T follicular helper cell (primary cell): Measurements from ENCODE around the gene FANCC.

Source experiments
- DNase-seq: peaks from one replicate; pipeline ENCODE4 v3.0.0-alpha.2; 2020; ENCODE audit warnings: low read depth

FANCC gene

GRCh38 chr9:95124582-95125367 is 192.7 kb downstream of the FANCC start:
- DNase-seq: no peak

- DNase-seq: no peak
Measured at GRCh38 chr9:95120781-95121370, 196.6 kb downstream of the FANCC start.

- DNase-seq: no peak
Measured at GRCh38 chr9:95118596-95118995, 198.9 kb downstream of the FANCC start.

- DNase-seq: no peak
Measured at GRCh38 chr9:95116808-95117204, 200.7 kb downstream of the FANCC start.

GRCh38 chr9:95116002-95116807 is 201.3 kb downstream of the FANCC start:
- DNase-seq: no peak

GRCh38 chr9:95115104-95115503 is 202.4 kb downstream of the FANCC start:
- no peak for DNase-seq

GRCh38 chr9:95112436-95113280 is 204.9 kb downstream of the FANCC start:
- DNase-seq: no peak

GRCh38 chr9:95111716-95112115 is 205.8 kb downstream of the FANCC start:
- no peak for DNase-seq

GRCh38 chr9:95110921-95111525 is 206.5 kb downstream of the FANCC start:
- no peak for DNase-seq

- no peak for DNase-seq
Measured at GRCh38 chr9:95109456-95109855, 208.1 kb downstream of the FANCC start.

- no peak for DNase-seq
Measured at GRCh38 chr9:95108777-95109176, 208.7 kb downstream of the FANCC start.

GRCh38 chr9:95107976-95108375 is 209.5 kb downstream of the FANCC start:
- DNase-seq: no peak

GRCh38 chr9:95107001-95107749 is 210.3 kb downstream of the FANCC start:
- DNase-seq: no peak

GRCh38 chr9:95105519-95106287 is 211.8 kb downstream of the FANCC start:
- no peak for DNase-seq

- DNase-seq: no peak
Measured at GRCh38 chr9:95104980-95105379, 212.5 kb downstream of the FANCC start.

GRCh38 chr9:95104581-95104960 is 212.9 kb downstream of the FANCC start:
- DNase-seq: no peak

GRCh38 chr9:95103871-95104580 is 213.5 kb downstream of the FANCC start:
- no peak for DNase-seq

- no peak for DNase-seq
Measured at GRCh38 chr9:95103281-95103771, 214.2 kb downstream of the FANCC start.

GRCh38 chr9:95102572-95102971 is 214.9 kb downstream of the FANCC start:
- DNase-seq: no peak
